Measurements from ENCODE around the gene UNC5A.

- TF ChIP-seq, protein P1, sequence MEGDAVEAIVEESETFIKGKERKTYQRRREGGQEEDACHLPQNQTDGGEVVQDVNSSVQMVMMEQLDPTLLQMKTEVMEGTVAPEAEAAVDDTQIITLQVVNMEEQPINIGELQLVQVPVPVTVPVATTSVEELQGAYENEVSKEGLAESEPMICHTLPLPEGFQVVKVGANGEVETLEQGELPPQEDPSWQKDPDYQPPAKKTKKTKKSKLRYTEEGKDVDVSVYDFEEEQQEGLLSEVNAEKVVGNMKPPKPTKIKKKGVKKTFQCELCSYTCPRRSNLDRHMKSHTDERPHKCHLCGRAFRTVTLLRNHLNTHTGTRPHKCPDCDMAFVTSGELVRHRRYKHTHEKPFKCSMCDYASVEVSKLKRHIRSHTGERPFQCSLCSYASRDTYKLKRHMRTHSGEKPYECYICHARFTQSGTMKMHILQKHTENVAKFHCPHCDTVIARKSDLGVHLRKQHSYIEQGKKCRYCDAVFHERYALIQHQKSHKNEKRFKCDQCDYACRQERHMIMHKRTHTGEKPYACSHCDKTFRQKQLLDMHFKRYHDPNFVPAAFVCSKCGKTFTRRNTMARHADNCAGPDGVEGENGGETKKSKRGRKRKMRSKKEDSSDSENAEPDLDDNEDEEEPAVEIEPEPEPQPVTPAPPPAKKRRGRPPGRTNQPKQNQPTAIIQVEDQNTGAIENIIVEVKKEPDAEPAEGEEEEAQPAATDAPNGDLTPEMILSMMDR (IDR thresholded peaks at IDR 0.05), result no peak
- no peak for TF ChIP-seq POLR2A (IDR thresholded peaks at IDR 0.05)
- TF ChIP-seq POLR2AphosphoS5 (IDR thresholded peaks at IDR 0.05; ENCODE audit: insufficient read depth in 1 of 2, low read depth in 1 of 2), result no peak
Observed at GRCh38 chr5:176819476-176819875, 9.1 kb downstream of the UNC5A start.
